Fibroblast of pulmonary artery (primary cell): ENCODE measurements around the gene OGFR.

Source experiments
- DNase-seq: peaks from one replicate; pipeline ENCODE4 v3.0.0-alpha.2; 2010; ENCODE audit warnings: low read depth
- H3K4me3 ChIP-seq: replicated peaks from 2 replicates; pipeline ENCODE4 v1.5.1; 2011; ENCODE audit warnings: low read depth, mild to moderate bottlenecking, control low read depth, low read length, moderate library complexity
- CTCF ChIP-seq: IDR thresholded peaks from 2 replicates; pipeline ENCODE4 v1.5.1; 2011; ENCODE audit warnings: mild to moderate bottlenecking, control low read depth, low read length, inconsistent platforms; ENCODE audit errors: missing control alignments

The OGFR gene

GRCh38 chr20:62824476-62825332 is 20.1 kb downstream of the OGFR start:
- no peak for TF ChIP-seq CTCF
- peak overlapping the region; percentile 21 for H3K4me3 ChIP-seq
- DNase-seq: peak; percentile 52

GRCh38 chr20:62825333-62825985 is 20.8 kb downstream of the OGFR start:
- no peak overlapping the region for H3K4me3 ChIP-seq
- DNase-seq: no peak
- no peak for TF ChIP-seq CTCF

GRCh38 chr20:62825986-62826645 is 21.5 kb downstream of the OGFR start:
- no peak for TF ChIP-seq CTCF
- no peak for DNase-seq

GRCh38 chr20:62826646-62827310 is 22.1 kb downstream of the OGFR start:
- DNase-seq: no peak
- no peak for TF ChIP-seq CTCF
- H3K4me3 ChIP-seq: no peak overlapping the region

More at GRCh38 chr20:62825986-62826645, 21.5 kb downstream of the OGFR start:
- H3K4me3 ChIP-seq: no peak overlapping the region

GRCh38 chr20:62827311-62828038 is 22.8 kb downstream of the OGFR start:
- H3K4me3 ChIP-seq: no peak overlapping the region
- no peak for TF ChIP-seq CTCF

GRCh38 chr20:62828051-62828450 is 23.4 kb downstream of the OGFR start:
- no peak for TF ChIP-seq CTCF
- H3K4me3 ChIP-seq: no peak overlapping the region

More at GRCh38 chr20:62827311-62828038, 22.8 kb downstream of the OGFR start:
- DNase-seq: no peak

More at GRCh38 chr20:62828051-62828450, 23.4 kb downstream of the OGFR start:
- DNase-seq: no peak
